HG02588 (cell line): Measurements from ENCODE around the gene PHC3.
"Not testable (repeated sequence)": the region's sequence is repeated elsewhere in the genome, so short reads cannot be mapped to it uniquely, and the experiment has no call there.

Source experiments
- ATAC-seq: cut with Tn5 transposase; IDR thresholded peaks from one replicate; pipeline ENCODE4 v1.9.1; 2021; ENCODE audit warnings: mild to moderate bottlenecking, moderate library complexity; ENCODE audit not compliant: unreplicated experiment

Gene PHC3

DNA sequence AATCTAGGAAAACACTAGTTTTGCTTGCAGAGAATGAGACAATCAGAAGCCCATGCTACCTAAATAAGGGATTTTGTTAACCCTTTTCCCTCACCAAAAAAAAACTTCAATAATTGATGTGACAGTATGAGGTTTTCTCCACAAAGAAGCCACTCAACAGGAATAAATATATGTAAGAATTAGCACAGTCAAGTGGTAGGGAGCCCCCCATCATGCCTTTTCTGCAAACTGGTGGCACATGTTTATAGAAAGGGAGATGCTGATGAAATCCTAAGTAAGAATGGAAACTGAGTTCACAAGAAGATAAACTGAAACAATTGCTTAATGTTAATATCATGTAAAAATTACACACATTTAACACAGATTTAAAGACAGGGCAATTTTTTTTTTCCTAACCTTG lies 51.0 kb downstream of the PHC3 start:
- no peak for ATAC-seq

DNA sequence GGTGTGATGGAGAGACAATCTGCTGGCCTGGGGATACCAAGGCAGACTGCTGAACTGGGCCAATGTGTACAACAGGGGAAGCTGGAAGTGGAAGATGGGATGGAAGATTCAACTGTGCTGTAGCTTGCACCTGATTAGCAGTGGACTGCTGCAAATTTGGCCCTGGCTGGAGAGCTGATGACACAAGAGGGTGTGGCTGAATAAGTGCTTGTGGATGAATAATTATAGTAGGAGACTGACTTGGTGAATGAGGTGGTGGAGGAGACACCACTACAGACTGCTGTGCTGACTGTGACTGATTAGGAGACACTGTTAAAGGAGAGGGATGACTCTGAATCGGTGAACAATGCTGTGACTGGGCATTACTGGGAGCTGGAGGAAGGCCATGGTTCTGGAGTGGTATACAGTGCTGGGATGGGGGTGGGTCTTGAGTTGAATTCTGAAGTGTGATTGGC lies 52.5 kb downstream of the PHC3 start:
- ATAC-seq: peak; percentile 45

DNA sequence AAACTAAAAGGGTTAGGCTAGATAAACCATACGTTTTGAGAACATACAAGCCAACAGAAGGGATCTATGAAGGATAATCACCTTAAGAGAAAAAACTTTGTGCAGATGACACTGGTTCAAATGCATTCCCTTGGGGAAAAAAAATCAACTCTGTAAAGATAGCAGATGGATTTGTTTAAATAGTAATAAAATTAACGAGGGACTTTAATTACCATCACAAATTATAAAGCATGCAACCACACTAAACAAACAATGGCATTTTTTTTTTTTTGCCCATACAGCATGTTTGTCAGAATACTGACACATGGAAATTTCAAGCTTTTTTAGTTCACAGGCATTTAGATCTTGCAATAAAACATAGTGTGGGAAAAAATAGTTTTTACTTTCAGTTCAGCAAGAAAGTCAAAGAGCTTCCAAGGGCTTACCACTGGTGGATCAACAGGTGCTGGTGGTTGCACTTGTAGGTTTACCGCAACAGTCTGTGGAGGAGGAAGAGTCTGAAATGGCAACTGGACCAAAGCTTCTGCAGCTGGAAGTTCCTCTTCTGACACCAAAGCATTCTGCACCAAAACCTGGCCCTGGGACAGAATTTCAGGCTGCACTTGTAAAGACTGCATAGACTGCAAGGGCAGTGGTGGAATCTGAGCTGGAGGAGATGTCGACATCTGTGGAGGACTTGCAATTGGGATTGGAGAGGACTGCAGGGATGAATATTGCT lies 53.1 kb downstream of the PHC3 start:
- ATAC-seq: peak; percentile 79

DNA sequence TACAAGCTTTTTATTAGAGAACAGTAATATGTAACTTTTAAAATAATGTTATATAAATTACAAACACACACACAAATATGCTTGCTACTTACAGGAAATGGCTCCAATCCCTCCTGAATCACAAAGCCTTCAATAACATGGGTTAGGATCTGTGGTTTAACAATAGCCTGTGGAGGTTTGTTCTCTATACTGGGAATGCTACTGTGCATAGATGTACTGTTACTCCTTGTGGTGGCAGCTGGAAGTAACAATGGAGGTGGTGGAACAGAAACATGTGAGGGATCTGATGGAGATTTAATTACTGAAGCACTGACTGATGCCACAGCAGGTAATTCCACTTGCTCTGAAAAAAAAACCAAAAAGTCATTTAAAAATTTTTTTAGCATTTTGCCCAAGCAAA lies 64.4 kb downstream of the PHC3 start:
- no peak for ATAC-seq

DNA sequence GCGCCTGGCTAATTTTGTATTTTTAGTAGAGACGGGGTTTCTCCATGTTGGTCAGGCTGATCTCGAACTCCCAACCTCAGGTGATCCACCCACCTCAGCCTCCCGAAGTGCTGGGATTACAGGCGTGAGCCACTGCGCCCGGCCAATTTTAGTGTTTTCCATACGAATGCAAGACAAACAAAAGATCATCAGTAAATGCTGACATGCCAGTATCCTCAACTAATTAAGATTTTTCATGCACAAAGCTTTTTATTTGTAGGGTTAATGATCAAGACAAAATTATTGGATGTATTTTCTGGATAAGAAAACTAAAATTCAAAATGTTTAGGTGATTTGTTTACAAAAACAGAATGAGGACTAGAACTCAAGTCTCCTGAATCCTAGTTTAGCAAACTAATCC lies 67.4 kb downstream of the PHC3 start:
- ATAC-seq: not testable (repeated sequence)

DNA sequence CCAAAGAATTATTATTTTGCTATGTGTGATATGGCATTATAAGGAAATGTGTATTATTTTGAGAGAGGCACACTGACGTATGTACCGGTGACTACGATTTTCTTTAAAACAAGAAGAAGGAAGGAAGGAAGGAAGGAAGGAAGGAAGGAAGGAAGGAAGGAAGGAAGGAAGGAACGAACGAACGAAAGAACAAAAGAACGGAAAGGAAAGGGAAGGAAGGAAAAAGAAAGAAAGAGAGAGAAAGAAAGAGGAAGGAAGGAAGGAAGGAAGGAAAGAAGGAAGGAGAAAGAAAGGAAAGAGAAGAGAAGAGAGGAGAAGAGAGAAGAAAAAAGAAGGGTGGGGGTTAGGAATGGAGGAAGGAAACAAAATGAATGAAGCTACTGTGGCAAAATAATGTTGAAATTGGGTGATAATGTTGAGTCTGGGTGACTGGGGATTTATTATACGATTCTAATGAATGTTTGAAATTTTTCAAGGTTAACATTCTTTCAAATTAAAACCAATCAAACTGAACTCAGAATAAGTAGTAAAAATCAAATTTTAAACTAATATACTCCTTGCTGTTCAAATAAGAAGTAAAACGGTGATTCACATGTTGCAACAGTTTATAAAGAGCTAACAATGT lies 70.3 kb downstream of the PHC3 start:
- ATAC-seq: no peak

DNA sequence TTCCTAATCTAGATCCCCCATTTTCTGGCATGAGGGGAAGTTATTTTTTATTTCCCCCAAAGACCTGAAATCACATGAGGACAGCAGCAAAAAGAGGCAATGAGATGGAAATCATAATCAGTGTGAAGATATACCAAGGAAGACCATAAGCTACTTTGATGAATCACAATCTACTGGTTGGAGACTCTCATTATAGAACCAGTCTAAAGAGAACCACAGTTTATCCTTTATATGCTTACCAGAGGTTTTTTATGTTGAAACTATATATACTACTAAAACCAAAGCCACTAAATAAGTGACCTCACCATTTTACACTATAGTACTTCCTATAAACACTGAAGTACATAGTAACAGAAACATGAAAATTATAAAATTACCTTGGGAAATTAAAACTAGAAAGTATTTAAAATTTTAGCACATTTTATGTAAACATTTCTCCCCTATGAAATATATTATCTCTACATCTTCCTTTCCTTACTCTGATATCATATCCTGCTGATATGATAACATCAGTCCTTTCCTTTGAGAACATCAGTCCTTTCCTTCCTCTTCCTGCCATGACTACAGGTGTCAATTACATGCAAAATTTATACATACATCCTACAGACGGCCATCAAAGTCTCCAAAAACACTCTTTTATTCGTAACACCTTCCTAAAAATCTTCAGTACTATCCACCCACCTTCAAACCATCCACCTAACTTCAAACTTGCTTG lies 71.8 kb downstream of the PHC3 start:
- no peak for ATAC-seq

DNA sequence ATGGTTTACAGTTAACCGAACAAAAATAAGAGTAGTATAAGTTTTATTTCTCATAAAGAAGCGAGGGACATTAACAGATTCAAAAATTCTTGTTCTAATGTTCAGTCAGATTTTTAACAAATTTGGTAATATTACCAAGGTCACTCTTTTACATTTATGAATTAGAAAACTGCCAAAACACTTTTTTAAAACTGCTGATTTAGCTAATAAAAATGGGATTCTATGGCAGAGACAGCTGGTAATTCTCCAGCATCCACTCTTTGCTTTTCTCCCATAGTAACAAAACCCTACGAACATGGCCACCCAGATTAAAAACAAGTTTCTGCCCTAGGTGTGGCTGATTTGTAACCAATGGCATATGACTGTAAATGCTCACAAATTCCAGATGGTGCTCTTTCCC lies 72.6 kb downstream of the PHC3 start:
- ATAC-seq: no peak

DNA sequence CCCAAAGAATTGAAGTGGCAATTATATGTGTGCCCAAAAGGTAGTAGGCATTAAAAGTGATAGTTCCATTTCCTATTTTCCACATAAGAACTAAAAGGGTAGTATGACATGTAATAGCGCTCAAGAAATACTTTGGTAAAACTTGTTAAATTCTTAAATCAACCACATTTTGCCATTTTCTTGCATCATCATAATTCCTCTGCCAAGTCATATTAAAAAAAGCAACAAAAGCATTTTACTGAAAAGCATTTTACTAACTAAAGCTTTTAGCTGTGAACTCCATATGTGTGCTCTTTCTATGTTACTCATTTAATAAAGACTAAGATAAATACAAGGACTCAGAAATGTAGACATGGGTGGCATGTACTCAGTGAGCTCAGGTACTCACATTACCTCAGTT lies 73.6 kb downstream of the PHC3 start:
- ATAC-seq: no peak

DNA sequence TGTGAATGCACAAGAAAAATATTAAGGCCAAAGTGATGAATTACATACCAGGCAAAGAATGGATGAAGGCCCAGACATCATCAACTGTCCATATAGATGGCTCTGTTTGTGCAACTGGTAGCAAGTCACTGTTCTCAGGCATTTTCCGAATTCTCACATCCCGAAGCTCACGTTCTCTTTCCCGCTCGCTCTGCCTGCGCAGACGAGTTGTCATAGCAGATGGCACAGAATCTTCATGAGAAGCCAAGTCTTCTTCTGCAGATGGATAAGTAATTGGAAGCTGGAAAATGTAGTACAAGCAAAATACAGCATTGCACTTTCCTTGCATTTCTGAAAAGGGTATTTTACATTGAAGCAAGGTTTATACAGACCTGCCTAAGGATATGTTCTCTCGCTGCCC lies 79.1 kb downstream of the PHC3 start:
- ATAC-seq: no peak

DNA sequence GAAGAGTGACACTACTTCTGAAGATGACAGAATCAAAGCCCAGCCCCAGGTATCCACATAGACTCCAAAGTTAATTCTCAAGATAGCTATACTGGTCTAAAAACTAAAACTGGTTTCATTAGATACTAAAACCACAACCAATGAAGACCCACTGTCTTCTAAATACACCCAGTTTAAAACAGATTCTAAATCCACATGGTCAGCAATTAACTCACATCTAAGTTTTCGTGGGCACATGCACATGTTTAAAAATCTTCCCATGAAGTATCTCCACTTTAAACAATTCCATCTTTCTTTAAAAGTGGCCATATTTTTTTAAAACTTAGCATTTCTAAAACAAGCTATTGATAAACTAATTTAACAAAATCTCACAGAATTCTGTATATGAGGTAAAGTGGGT lies 80.6 kb downstream of the PHC3 start:
- ATAC-seq: no peak

DNA sequence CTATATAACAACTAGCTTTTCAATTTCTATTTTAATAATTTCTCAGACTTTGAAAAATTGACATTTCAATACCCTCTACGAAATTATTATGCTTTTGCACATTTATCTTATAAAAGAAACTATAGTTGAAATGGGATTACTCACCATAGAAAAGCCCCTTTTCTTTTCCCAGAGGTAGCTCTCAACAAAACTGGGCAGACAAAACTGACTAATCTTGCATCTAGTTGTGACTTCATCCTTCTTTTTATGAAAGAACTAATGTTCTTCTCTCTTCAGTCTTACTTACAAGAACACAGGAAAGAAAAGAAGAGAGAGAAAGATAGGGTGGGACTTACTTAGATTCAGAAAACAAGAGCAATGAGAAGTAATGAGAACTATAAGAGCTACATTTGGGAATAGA lies 82.8 kb downstream of the PHC3 start:
- ATAC-seq: no peak

DNA sequence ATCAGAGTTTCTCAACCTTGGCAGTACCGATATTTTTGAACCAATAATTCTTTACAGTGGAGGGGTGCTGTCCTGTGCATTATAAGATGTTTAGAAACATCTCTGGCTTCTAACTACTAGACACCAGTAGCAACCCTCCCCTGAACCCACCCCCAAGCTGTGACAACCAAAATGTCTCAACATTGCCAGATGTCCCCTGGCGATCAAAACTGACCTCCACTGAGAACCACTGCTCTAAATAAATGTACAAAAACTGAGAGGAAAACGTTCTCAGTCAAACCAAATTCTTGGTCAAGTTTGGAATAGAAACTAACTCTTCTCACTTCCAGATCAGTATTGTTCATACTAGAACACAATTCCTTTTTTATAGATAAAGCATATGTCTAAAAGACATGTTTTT lies 85.2 kb downstream of the PHC3 start:
- no peak for ATAC-seq

DNA sequence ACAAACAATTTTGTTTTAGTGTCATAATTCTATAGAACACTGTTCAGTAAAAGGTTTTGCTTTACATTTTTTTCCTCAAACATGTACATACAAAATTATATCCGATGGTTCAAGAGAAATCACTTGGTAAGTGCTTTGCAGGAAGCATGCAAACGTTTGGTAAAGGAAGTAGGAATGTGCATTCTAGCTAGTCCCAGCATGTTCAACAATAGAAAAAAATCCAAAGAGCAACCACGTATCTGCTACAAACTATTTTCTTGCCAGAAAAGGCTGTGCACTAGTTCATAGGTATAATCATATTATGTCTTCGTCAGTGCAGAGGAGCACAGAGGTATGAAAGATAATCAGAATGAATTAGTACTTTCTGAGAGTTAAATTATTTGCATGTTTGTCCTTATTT lies 85.8 kb downstream of the PHC3 start:
- no peak for ATAC-seq

DNA sequence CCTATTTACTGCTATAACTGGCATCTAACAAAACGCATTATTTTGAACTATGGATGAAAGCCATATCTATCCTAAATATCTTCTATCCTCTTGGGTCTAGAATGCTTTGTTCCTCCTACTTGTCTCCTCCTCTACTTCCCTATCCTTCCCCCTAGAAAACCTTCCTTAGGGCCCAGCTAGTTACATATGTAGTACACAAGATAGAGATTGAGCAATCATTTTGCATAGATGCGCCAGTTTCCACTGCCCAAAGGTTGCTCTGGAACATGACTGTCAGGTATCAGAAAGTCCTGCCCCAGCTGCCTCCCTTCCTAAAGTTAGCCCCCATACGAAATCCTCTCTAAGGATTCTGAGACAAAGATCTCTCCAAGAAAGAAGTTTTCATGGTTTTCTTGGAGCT lies 88.6 kb downstream of the PHC3 start:
- no peak for ATAC-seq

DNA sequence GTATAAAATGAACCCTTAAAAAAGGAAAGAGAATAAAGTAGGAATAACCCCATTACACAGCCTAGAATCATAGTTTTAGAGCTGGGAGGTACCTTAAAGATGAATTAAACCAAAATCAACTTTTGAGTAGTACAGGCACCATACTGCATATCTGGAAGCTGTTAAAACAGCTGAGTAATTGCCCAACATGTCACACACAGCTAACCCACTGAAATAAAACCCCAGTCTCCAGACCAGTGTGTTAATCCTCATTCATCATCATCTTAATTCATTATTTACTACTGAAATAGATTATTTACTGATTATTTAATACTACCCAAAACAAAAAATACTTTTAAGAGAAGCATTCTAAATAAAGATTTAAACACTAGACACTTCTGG lies 90.9 kb downstream of the PHC3 start:
- ATAC-seq: no peak

DNA sequence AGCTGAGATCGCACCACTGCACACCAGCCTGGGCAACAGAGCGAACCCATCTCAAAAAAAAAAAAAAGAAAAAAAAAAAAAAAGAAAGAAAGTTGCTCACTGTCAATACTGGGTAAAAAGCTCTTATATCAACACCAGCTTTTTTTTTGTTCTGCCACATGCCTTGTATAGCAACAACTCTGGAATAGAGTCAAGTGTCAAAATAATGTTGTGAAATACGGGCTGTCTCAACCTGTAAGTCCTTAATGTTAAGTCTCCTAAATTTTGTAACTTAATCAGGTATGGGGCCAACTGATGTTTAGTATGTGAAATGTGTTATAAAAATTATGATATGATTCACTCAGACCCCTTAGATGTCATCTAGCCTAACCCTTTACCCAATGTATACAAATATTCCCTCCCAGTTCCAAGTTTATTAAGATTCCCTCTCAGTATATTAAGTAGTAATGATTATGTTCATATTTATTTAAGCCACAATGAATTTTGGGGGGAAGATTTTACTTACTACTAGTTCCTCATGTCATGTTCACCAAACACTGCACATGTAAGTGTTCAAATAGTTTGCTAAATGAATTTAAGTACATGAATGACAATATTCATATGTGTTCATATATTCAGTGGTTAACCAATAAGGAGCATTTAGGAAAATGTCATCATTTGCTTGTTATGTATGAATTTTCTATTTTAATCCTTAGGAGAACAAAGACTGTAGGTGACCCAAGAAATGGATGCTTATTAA lies 91.5 kb downstream of the PHC3 start:
- no peak for ATAC-seq

DNA sequence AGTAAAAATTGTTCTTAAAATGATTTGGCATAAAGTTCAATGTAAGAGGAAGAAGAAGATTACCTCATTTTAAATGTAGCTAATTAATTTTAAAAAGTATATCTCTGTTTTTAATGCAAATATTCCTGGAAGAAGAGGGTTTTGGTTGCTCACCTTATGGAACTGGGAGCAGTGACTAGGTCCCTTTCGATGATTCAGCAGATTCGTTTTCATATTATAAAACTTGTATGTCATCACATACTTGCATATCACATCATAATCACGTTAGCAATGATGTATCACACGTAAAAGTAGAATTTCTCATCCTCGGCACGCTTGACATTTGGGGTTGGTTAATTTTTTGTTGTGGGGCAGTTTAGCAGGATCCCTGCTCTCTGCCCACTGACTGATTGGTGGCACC lies 96.1 kb downstream of the PHC3 start:
- no peak for ATAC-seq

DNA sequence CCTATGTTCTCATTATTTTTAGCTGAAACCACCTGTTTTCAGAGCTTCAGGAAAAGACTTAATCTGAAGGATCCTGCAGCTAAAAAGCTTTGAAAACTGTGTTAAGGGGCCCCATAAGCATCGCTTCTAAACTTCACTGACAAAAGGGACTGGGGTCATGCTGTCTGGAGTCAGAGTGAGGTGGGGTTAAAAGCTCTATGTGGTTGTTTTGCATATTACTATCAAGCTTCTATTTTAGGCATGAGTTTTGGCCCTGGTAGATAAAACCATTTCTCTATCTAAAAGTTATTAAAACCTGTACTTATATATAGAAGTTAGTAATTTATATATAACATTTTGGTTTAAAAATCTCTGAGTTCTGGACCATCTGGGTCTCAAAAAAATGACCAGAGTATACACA lies 98.2 kb downstream of the PHC3 start:
- no peak for ATAC-seq

DNA sequence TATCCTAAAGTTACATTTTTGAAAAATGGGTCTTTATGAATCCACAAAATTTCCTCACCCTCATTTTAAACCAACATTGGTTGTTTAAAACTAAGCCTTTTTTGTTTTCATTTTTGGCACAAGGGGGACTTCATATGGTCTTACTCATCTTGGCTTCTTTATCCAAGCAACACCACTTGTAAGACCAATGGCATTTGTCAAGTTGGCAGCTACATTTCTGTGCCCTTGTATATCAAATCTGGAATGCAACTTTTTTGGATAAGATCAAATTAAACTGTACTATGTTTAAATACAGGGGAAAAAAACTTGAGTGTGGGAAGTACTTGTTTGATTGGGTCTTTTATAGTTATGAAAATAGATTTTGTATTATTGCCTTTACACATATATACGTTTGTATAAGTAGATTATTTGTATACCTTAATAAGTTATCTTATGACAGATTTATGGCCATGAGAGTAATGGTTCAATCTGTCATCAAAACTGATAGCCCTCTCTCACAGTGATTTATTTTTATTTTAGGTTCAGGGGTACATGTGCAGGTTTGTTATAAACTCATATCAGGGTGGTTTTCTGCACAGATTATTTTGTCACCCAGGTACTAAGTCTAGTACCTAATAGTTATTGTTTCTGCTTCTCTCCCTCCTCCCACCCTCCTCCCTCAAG lies 100.3 kb downstream of the PHC3 start:
- ATAC-seq: no peak

DNA sequence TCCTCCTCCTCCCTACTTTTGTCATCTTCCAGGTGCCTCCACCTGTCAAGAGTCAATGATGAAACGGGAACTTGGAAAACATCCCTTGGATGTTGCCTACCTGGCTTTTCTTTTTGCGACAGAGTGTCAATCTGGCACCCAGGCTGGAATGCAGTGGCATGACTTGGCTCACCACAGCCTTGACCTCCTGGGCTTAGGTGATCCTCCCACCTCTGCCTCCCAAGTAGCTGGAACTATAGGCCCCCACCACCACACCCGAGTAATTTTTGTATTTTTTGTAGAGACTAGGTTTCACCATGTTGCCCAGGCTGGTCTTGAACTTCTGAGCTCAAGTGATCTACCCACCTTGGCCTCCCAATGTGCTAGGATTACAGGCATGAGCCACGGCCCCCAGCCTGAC lies 100.9 kb downstream of the PHC3 start:
- no peak for ATAC-seq
